ENCODE data around the gene NAMPT.
"Not testable (repeated sequence)": the region's sequence is repeated elsewhere in the genome, so short reads cannot be mapped to it uniquely, and the experiment has no call there.

DNA sequence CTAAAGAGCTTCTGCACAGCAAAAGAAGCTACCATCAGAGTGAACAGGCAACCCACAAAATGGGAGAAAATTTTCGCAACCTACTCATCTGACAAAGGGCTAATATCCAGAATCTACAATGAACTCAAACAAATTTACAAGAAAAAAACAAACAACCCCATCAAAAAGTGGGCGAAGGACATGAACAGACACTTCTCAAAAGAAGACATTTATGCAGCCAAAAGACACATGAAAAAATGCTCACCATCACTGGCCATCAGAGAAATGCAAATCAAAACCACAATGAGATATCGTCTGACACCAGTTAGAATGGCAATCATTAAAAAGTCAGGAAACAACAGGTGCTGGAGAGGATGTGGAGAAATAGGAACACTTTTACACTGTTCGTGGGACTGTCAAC, 13.4 kb upstream of the NAMPT start:
- not testable (repeated sequence) for TF ChIP-seq POLR2A (IDR thresholded peaks at IDR 0.05)
- TF ChIP-seq, protein P1, sequence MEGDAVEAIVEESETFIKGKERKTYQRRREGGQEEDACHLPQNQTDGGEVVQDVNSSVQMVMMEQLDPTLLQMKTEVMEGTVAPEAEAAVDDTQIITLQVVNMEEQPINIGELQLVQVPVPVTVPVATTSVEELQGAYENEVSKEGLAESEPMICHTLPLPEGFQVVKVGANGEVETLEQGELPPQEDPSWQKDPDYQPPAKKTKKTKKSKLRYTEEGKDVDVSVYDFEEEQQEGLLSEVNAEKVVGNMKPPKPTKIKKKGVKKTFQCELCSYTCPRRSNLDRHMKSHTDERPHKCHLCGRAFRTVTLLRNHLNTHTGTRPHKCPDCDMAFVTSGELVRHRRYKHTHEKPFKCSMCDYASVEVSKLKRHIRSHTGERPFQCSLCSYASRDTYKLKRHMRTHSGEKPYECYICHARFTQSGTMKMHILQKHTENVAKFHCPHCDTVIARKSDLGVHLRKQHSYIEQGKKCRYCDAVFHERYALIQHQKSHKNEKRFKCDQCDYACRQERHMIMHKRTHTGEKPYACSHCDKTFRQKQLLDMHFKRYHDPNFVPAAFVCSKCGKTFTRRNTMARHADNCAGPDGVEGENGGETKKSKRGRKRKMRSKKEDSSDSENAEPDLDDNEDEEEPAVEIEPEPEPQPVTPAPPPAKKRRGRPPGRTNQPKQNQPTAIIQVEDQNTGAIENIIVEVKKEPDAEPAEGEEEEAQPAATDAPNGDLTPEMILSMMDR (IDR thresholded peaks at IDR 0.05), result not testable (repeated sequence)

All from heart left ventricle (tissue), 13 donors.